HG02678 (cell line): Measurements from ENCODE around the gene USP16.
"Not testable (repeated sequence)": the region's sequence is repeated elsewhere in the genome, so short reads cannot be mapped to it uniquely, and the experiment has no call there.

ENCODE experiments used
- ATAC-seq: cut with Tn5 transposase; IDR thresholded peaks from one replicate; pipeline ENCODE4 v1.9.1; 2021; ENCODE audit warnings: mild to moderate bottlenecking, moderate library complexity; ENCODE audit not compliant: unreplicated experiment

The USP16 gene

GRCh38 chr21:29024474-29025327, at the start of gene USP16:
TSS of gene USP16 (plus strand) at chr21:29024668. CDS start at chr21:29027914, 3,246 bp downstream.
- ATAC-seq, result peak; percentile 97

- no peak for ATAC-seq
These were observed 49.1 kb upstream of the USP16 start for GRCh38 chr21:28975397-28975796.

- ATAC-seq, result no peak
These were observed 45.4 kb upstream of the USP16 start for GRCh38 chr21:28979092-28979491.

- ATAC-seq, result no peak
These were observed 41.8 kb upstream of the USP16 start for GRCh38 chr21:28982637-28983036.

- no peak for ATAC-seq
These were observed 37.8 kb upstream of the USP16 start for GRCh38 chr21:28986677-28987076.

- not testable (repeated sequence) for ATAC-seq
These were observed 36.3 kb upstream of the USP16 start for GRCh38 chr21:28988146-28988545.

GRCh38 chr21:28991861-28992525, 32.5 kb upstream of the USP16 start:
- ATAC-seq, result no peak

- ATAC-seq, result peak; percentile 97
These were observed 31.8 kb upstream of the USP16 start, which contains the start of gene LTN1 for GRCh38 chr21:28992526-28993292. TSS of gene LTN1 (minus strand) at chr21:28992877. CDS start at chr21:28992805, 72 bp downstream.

- ATAC-seq, result no peak
These were observed 31.2 kb upstream of the USP16 start for GRCh38 chr21:28993293-28993629.

GRCh38 chr21:29002442-29003144, 21.9 kb upstream of the USP16 start:
- peak; percentile 100 for ATAC-seq

- no peak for ATAC-seq
These were observed 18.8 kb upstream of the USP16 start for GRCh38 chr21:29005696-29006095.

- no peak for ATAC-seq
These were observed 17.3 kb upstream of the USP16 start for GRCh38 chr21:29007135-29007534.

- ATAC-seq, result no peak
These were observed 16.7 kb upstream of the USP16 start for GRCh38 chr21:29007810-29008209.

GRCh38 chr21:29008367-29008766, 16.1 kb upstream of the USP16 start:
- ATAC-seq, result no peak

GRCh38 chr21:29011236-29011635, 13.2 kb upstream of the USP16 start:
- not testable (repeated sequence) for ATAC-seq

- no peak for ATAC-seq
These were observed 6.7 kb upstream of the USP16 start for GRCh38 chr21:29017639-29018237.

- peak; percentile 7 for ATAC-seq
These were observed 5.9 kb upstream of the USP16 start for GRCh38 chr21:29018540-29018939.

GRCh38 chr21:29022166-29022565, 2.3 kb upstream of the USP16 start:
- no peak for ATAC-seq

- ATAC-seq, result no peak
These were observed 853 bp downstream of the USP16 start for GRCh38 chr21:29025328-29025713.

- ATAC-seq, result no peak
These were observed 5.1 kb downstream of the USP16 start for GRCh38 chr21:29029524-29029923.
